Stimulated activated CD8-positive, alpha-beta memory T cell treated with anti-CD3 and anti-CD28 coated beads, Interleukin-7, amount 100 ng/mL, for 1 hour (primary cell): ENCODE measurements around the gene GNAI2.

Source experiments
- DNase-seq, 2 donors: peaks; one replicate each; pipeline ENCODE4 v3.0.0-alpha.2; 2020; ENCODE audit warnings: low read depth in 2 of 2

Gene GNAI2

DNA sequence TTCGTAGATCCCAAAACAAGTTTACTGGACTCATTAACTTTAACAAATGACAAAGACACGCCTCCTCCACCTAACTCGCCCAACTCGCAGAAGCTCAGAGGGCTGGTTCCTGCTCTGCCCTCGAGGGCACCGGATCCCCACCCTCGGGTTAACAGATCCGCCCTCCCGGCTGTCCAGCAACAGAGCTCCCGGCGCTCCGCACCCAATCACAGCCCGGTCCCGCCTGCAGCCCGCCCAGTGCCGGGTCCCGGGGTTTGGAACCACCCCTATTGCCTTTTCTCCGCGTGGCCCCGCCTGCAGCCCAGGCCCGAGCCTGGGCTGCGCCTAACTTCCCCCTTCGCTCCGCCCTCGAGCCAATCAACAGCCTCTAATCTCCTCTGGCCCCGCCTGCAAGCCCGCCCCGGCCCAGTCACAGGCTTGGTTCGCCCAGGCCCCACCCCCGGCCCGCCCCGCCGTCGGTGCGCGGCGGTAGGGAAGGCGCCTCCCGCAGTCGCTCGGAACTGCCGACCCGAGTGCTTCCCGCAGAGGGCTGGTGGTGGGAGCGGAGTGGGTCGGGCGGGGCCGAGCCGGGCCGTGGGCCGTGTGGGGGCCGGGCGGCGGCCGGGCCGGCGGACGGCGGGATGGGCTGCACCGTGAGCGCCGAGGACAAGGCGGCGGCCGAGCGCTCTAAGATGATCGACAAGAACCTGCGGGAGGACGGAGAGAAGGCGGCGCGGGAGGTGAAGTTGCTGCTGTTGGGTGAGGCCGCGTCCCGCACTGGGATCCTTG lies at the start of gene GNAI2:
Gene GNAI2 (plus strand): TSS at position 489 of the 768 bp plus-strand sequence. CDS start 132 bp downstream, at position 621.
- peak; percentile 96 to 97 for DNase-seq

DNA sequence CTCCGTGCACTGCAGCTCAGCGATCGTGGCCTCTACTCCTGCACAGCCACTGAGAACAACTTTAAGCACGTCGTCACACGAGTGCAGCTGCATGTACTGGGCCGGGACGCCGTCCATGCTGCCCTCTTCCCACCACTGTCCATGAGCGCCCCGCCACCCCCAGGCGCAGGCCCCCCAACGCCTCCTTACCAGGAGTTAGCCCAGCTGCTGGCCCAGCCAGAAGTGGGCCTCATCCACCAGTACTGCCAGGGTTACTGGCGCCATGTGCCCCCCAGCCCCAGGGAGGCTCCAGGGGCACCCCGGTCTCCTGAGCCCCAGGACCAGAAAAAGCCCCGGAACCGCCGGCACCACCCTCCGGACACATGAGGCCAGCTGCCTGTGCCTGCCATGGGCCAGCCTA lies 48.3 kb upstream of the GNAI2 start:
- DNase-seq = no peak

DNA sequence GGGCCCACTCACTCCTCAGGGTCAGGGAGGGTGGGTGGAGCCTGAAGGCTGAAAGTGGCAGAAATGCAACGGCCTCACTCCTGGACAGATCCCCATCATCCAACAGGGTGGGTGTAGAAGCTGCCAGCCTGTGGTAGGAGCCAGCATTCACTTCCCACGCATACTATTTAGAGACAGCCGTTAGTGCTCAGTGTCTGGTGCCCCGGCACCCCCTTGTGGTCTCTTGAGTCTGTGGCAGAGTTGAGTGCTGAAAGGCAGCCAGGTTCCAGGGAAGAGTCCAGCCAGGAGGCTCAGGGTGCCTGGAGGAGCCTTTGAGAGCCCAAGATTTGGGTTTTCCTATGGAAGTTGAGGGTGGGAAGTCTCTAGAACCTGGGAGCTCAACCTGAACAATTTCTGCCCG lies 46.7 kb upstream of the GNAI2 start:
- no peak for DNase-seq

DNA sequence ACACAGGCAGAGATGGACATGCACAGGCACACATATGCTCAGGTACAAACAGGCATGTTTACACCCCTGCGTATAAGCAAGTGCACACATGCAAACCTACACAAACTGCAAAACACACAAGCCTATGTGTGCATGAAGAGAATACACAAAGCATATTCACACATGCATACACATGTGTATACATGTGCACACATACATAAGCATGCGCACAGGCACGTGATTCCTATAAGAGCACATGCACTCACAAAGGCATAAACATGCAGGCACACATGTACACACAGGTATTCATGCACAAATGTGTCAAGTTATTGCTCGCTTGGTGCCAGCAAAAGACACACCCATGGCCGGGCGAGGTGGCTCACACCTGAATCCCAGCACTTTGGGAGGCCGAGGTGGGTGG lies 46.0 kb upstream of the GNAI2 start:
- no peak for DNase-seq

DNA sequence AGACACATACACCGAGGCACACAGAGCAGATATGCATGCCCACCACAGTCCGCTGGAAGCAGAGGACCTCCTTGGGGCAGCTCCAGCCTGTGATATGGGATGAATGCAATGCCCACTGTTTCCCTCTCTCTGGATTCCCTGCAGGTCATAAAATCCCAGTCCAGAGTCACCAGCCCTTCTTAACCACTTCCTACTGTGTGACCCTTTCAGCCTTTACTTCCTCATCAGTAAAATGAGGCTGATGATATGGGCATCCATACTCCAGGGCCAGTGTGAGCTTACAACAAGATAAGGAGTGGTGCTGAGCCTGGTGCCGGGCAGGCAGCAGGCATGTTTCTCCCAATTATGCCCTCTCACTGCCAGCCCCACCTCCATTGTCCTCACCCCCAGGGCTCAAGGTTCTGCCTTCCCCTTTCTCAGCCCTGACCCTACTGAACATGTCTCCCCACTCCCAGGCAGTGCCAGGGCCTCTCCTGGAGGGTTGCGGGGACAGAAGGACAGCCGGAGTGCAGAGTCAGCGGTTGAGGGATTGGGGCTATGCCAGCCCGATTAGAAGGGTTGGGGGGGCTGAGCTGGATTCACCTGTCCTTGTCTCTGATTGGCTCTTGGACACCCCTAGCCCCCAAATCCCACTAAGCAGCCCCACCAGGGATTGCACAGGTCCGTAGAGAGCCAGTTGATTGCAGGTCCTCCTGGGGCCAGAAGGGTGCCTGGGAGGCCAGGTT lies 44.9 kb upstream of the GNAI2 start, which contains the start of gene GNAT1:
Gene GNAT1 (plus strand): TSS at position 675 of the 725 bp plus-strand sequence. CDS start 116 bp downstream, outside the sequence.
- DNase-seq = no peak

DNA sequence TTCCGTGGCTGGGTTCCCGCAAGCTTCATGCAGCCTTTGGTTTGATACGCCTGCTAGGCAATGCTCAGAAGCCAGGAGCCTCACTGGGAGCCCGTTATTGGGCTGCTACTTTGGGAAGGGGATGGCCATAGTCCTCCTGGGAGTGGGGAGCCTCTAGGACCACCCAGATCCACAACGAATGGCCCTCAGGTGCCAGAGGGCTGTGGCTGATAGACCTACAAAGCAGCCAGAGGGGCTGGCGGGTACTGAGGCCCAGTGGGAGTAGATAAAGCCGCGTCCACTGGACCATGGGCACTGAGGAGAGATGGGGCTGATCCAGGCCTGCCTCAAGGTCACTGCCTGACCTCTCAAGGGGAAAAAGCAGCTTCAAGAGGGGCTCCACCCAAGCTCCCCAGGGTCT lies 43.9 kb upstream of the GNAI2 start:
- no peak for DNase-seq

DNA sequence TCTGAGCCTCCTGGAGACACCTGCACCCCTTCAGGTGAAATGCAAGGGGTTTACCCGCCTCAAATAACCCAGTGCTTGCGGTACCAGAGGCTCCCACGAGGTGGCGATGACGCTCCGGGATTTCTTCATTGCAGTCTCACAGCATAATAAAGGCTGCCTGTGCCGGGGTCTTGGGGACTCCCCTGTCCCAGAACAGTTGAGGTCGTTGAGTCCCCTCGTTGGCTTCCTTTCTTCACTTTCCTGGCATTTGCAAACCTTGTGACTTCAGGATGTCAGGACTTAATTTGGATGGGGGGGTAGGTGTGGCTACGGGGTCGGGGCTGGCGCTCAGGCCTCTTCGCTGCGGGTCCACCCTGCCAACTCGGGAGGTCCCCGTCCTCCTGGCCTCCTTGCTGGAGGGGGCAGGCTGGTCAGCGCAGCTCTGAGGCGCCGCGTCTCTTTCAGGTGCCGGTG lies 43.3 kb upstream of the GNAI2 start:
- peak; percentile 73 to 74 for DNase-seq

DNA sequence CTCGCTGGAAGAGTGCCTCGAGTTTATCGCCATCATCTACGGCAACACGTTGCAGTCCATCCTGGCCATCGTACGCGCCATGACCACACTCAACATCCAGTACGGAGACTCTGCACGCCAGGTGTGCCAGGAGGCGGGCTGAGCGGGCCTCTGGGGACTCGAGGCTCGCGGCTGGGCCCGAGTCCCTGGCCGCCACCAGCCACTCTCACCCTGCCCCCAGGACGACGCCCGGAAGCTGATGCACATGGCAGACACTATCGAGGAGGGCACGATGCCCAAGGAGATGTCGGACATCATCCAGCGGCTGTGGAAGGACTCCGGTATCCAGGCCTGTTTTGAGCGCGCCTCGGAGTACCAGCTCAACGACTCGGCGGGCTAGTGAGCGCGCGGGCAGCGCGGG lies 42.7 kb upstream of the GNAI2 start:
- DNase-seq = no peak

DNA sequence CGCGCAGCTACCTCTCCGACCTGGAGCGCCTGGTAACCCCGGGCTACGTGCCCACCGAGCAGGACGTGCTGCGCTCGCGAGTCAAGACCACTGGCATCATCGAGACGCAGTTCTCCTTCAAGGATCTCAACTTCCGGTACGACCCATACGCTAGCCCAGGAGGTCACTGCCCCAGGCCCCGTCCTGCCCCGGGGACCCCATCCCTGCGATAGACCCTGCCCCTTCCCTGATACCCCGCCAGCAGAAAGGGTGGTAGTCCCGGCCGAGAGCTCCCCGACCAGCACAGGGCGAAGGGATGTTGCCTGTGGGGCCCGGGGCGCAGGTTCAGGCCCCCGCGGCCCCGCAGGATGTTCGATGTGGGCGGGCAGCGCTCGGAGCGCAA lies 42.3 kb upstream of the GNAI2 start:
- DNase-seq = no peak

DNA sequence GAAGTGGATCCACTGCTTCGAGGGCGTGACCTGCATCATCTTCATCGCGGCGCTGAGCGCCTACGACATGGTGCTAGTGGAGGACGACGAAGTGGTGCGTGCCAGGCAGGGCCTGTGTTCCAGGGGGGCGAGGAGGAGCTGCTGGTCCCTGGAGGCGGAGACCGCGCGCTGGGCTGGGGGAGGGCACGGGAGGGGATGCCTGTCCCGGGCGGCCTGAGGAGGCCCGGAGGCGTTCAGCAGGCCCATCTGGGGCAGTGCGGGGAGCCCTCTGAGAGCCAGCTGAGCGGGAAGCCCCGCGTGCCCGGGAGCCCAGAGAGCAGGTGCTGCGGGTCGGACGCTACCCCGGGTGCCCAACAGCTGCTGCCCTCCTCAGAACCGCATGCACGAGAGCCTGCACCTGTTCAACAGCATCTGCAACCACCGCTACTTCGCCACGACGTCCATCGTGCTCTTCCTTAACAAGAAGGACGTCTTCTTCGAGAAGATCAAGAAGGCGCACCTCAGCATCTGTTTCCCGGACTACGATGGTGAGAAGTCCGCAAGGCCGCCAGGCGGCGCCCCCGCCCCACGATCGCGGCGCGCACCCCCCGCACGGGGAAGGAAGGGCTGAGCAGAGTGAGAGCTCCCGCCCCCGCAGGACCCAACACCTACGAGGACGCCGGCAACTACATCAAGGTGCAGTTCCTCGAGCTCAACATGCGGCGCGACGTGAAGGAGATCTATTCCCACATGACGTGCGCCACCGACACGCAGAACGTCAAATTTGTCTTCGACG lies 41.7 kb upstream of the GNAI2 start:
- DNase-seq = peak; percentile 72 to 73

DNA sequence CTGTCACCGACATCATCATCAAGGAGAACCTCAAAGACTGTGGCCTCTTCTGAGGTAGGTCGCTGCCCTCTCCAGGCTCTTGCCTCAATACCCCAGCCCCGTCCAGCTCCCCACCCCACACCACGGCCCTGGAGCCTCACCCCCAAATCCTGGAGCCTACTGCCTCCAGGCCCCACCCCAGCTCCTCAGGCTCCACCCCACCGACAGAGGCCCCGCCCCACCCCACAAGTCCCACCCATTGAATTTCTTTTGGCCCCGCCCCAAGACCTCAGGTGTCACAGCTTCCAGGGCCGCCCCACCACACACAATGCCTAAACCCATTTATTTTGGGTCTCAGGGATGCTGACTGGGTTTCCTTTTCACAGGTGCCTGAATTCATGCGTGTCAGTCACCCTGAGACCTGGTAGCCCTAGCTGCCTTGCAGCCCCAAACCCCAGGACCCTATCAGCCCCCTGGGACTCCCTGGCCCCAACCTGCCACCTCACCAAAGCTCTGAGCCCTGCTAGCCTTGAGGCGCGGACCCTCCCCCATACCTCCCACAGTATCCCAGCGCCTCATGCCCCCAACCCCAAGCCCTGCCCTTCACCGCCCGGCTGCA lies 41.0 kb upstream of the GNAI2 start:
- DNase-seq = no peak

DNA sequence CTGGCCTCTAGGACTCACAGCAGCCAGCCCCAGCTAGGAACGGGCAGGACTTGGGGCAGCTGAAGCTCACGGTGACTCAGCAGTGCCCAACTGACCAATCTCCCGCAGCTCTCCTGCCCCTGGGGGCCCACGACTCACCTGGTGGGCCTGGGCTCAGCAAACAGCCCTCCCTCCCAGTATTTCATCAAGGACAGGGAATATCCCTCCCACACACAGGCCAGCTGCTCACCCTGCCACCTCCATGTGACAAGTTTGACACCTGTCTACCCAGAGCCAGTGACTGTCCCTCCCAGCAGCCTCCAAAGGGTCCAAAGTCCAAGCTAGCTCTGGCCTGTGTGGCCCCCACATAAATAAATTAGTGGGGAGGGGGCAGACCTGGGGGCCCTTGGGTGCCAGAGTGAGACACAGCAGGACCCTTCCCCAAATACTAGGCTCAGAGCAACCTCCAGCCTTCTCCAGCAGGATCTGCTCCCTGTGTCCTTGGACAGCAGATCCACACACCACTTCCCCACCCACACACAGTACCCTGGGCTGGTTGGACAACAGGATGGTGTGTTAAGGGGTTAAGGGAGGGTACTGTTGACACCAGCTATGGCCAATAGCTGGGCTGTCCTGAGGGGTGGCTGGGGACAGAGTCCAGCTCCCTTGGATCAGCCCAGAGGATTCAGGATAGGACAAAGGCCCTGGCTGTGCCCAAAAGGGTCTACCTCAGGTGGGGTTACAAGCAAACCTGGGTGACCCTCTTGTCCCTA lies 40.3 kb upstream of the GNAI2 start:
- no peak for DNase-seq

DNA sequence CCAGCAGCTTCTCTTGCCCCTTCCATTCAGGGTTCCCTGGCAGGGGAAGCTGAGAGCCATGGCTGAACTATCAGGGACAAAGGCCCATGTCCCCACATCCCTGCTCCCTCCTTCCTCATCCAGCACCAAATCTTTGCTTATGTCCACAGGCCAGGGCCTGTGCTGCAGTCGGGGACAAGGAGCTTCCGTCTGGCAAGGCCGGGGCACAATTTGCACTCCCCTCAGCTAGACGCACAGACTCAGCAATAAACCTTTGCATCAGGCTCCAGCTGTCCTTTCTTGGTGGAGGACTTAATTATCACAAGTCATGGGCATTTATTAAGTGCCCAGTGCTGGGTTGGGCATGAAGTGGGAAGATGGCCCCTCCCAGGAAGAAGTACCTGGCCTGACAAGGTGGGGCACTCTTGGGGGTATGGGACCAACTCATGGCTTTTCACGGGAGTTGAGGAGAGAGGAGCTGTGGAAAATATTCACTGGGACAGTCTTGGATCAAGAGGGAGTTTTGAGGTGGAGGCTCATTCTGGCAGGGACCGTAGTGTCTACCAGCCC lies 39.7 kb upstream of the GNAI2 start:
- DNase-seq = no peak

DNA sequence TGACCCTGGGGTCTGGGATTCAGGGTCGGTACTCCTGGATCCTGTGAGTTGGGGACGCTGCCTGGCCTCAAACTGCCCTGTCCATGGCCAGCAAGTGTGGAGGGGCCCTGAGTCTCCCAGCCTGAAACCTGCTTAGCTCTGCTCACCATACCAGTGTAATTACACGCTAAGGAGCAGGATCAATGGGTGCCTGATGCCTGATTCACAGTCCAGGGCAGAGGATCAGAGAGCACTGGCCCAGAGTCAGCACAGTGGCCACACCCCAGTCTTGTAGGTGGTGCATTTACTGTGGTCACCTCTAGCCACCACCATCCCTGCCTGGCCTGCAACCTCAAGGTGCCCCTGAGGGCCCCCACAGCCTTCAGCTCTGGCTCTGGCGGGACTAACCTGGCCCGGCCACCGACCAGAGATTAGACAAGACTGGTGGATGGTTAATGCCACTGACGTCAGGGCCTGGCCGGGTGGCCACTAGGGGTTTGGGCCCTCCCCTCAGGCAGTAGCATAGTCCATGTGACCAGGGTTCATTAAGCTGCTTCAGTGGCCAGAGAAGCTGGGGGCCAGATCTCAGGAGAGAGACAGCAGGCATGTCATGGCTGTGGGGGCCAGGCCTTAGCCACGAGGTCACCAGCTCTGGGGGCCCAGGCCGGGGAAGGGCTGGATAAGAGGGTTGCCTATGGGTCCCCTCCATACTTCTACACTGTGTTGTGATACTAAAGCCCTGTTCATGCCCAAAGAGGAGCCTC lies 34.3 kb upstream of the GNAI2 start:
- no peak for DNase-seq

DNA sequence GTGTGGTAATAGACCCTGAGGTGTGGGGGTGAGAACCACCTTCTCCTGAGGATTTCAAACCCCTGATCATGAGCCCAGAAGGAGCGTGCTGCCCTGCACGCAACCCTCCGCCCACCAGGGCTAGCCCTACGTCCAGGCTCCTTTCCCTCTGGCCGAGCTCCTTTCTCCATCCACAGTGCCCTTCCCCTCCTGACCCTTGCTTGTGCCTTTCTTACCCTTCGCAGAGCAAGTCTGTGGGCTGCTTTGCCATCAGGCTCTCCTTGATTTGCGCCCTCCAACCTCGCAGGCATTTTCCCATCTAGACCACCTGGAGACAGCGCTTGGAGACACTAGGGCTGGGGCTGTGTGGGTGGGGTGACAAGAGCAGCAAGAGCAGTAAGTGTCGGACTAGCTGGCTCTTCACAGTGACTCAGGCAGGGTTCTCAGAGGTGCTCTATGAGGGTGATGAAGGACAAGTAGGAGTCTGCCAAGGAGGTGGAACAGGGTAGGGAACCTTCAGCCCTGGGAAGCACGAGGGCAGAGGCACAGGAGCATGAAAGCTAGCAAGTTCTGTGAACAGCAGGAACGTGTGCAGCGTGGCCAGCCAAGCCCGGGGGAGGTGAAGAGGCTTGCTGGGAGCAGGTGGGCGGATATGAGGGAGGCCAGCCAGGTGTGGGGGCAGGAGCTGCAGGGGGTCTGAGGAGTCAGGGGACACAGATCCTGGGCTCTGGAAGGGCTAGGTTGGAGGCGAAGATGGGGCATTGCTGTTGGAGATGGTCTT lies 33.5 kb upstream of the GNAI2 start:
- no peak for DNase-seq

DNA sequence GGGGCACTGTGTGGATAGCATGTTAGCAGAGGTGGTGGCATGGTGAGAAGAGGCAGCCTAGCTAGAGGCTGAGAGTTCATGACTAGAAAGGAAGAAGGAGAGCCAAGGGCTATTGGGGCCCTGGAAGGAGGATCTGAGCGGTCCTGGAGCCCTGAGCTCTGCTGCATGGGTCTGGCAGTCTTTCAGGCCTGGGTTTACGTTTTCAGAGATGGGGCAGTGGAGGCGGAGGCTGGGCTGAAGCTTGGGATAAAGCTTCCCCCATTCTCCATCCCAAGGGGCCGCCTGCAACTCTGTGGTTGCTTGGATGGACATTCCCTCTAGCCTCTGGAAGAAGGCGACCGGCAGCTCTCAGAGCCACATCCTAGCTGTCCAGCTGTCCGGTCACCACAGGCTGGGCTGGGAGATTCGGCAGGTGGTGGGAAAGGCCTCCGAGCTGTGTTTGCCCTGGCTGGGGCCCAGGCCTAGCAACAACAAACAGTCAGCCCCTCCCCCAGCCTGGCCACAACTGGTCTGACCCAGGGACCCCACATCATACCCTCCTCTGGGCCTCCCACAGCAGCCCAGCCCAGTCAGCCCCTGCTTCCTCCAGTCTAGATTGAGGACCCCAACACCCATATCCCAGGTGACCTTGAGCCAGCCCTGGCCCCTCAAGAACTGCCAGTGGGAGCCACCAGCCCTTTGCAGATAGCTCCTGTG lies 32.7 kb upstream of the GNAI2 start:
- DNase-seq = no peak

DNA sequence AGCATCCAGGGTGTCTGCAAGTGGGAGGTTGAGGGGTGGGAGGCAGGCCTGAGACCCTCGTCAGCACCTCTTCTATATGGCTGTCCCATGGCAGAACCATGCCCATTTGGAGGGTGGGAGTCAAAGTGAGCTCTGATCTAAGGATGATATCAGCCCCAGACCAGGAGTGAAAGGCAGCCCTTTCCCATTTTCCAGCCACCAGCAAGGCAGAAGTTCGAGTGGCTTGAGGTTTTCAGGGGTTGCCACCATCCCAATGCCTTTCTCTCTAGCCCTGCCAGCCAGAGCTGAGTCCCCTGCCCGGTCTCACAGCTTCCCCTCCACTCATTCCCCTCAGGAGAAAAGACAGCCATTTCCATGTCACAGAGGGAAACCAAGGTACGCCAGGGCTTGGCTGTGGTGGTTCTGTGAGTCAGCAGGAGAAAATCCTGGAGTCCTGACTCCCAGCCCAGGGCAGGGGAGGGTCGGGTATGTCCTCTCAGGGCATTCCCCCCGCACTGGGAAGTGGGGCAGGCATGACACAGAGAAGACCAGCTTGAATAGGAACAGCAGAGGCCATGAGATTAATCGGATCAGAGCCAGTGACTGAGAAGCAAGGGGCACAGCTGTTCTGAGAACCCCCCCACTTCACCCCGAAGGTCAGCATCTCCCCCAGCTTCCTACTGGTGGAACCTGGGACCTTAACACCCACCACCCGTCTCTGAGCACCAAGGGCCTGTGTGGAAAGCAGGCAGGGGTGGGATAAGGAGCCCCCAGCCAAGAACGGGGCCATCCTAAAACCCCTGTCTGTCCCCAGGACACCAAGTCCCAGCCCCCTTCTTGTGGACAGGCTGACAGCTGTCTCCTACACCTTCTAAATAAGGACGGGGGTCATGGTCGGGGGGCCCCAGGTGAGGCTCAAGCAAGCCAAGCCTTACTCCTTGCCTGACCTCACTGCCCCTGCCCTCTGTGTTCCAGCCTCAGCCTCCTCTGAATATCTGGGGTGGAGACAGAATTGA lies 31.9 kb upstream of the GNAI2 start:
- no peak for DNase-seq
